ENCODE results near the gene CNIH3.
"Not testable (repeated sequence)": the region's sequence is repeated elsewhere in the genome, so short reads cannot be mapped to it uniquely, and the experiment has no call there.

The CNIH3 gene

DNA sequence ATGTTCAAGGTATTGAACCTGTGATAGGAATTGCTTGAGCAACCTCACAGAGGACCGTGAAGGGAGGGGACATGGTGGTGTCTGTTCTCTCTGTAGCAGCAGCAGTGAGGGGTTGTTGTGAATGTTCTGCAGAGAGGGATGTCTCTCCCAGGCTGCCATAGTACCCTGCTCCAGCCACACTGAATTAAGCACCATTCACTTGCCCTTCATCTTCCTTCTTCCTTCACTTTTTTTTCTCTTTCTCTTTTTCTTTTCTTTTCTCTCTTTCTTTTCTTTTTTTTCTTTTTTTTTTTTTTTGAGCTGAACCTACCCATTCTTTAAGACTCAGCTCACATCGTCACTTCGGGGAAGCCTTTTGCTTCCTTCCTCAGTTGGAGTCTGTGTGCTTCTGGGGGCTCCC, 89.5 kb downstream of the CNIH3 start:
- intact Hi-C loops (cut with DNase I; ENCODE audit: low total_unique reads), result no loop called here
- TF ChIP-seq, protein P1, sequence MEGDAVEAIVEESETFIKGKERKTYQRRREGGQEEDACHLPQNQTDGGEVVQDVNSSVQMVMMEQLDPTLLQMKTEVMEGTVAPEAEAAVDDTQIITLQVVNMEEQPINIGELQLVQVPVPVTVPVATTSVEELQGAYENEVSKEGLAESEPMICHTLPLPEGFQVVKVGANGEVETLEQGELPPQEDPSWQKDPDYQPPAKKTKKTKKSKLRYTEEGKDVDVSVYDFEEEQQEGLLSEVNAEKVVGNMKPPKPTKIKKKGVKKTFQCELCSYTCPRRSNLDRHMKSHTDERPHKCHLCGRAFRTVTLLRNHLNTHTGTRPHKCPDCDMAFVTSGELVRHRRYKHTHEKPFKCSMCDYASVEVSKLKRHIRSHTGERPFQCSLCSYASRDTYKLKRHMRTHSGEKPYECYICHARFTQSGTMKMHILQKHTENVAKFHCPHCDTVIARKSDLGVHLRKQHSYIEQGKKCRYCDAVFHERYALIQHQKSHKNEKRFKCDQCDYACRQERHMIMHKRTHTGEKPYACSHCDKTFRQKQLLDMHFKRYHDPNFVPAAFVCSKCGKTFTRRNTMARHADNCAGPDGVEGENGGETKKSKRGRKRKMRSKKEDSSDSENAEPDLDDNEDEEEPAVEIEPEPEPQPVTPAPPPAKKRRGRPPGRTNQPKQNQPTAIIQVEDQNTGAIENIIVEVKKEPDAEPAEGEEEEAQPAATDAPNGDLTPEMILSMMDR (IDR thresholded peaks at IDR 0.05), result no peak
- Histone ChIP-seq H3K36me3 (no peaks in the 10 kb centered on the region), H3K4me3 (no peak overlapping the region), H3K4me1 (no peaks in the 10 kb centered on the region), H3K9me3 (no peaks in the 10 kb centered on the region), H3K27ac (no peak overlapping the region), H3K27me3 (no peaks in the 10 kb centered on the region)
- no peak for DNase-seq

DNA sequence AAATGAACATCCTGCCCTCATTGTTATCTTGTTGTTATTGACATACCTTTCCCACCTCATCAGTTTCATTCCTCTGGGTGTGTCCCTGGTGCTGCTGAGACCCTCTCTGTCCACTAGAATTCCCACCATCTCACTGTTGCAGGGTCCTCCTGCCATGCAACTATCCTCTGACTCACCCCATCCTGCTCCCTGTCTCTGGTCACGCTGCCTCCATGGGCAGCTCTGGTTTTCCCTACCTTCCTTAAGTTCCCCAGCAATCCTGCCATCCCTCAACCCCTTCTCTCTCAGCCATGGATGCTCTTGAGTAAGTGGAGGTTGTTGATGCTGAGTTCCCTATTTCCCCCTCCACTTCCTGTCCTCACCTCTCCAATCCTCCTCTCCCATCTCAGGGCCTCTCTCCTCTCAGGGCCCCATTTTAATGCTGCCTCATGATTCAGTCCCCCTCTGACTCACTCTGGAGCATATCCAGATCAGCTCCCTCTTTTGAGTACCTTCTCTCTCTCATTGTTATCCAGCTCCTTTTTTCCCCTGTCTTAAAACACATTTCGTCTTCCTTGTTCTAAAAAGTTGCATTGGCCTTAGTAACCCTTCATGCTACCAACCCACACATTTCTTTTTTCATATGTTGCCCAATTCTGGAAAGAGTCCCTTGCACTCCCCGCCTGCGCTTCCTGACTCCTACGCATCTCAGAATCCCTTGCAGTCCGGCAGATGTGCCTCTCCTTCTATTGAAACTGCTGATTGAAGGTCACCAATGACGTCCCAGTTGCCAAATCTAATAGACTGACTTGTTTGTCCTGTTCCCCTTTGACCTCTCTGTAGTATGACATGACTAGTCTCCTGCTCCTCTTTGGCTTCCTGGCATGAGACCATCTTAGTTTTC, 92.0 kb downstream of the CNIH3 start:
- DNase-seq, result no peak
- Histone ChIP-seq H3K27me3 (no peaks in the 10 kb centered on the region), H3K4me1 (no peaks in the 10 kb centered on the region), H3K9me3 (no peaks in the 10 kb centered on the region), H3K4me3 (no peak overlapping the region), H3K27ac (no peak overlapping the region), H3K36me3 (no peaks in the 10 kb centered on the region)
- intact Hi-C loops (cut with DNase I; ENCODE audit: low total_unique reads), result no loop called here
- TF ChIP-seq, protein P1 (IDR thresholded peaks at IDR 0.05), result no peak

DNA sequence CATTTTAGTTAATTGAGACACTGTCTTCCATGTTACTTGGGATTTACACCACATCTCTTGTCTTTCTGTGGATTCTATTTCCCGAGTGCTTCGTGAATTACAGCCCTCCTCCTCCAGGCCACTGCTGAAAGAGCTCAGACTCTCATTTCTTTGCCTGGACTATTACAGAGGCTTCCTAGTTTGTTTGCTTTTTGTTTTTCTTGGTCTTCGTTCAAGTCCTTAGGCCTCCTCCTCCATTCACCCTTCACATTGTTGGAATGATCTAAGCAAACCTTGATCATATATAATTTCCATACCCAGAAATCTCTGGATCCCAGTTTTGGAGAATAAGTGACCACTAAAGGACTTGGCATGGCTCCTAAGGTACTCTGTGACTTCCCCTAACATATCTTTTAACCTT, 94.1 kb downstream of the CNIH3 start:
- Histone ChIP-seq H3K27me3 (no peaks in the 10 kb centered on the region), H3K36me3 (no peaks in the 10 kb centered on the region), H3K4me1 (no peaks in the 10 kb centered on the region), H3K27ac (no peak overlapping the region), H3K9me3 (no peaks in the 10 kb centered on the region), H3K4me3 (no peak overlapping the region)
- TF ChIP-seq, protein P1 (IDR thresholded peaks at IDR 0.05), result no peak
- intact Hi-C loops (cut with DNase I; ENCODE audit: low total_unique reads), result no loop called here
- no peak for DNase-seq

DNA sequence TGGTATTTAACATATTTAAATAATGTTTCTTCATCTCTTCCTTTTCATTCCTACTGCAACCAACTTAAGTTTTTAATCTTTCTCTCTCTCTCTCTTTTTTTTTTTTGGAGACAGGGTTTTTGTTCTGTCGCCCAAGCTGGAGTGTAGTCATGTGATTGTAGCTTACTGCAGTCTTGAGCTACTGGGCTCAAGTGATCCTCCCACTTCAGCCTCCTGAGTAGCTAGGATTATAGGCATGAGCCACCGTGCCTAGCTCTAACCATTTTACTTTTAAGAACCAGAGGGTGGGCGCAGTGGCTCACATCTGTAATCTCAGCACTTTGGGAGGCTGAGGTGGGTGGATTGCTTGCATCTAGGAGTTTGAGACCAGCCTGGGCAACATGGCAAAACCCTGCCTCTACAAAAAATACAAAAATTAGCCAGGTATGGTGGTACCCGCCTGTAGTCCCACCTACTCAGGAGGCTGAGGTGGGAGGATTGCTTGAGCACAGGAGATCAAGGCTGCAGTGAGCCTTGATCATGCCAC, 95.2 kb downstream of the CNIH3 start:
- H3K4me3 ChIP-seq; H3K9me3 ChIP-seq; intact Hi-C loops (cut with DNase I; ENCODE audit: low total_unique reads); H3K27ac ChIP-seq; H3K4me1 ChIP-seq; H3K27me3 ChIP-seq; H3K36me3 ChIP-seq; DNase-seq: not testable (repeated sequence)

DNA sequence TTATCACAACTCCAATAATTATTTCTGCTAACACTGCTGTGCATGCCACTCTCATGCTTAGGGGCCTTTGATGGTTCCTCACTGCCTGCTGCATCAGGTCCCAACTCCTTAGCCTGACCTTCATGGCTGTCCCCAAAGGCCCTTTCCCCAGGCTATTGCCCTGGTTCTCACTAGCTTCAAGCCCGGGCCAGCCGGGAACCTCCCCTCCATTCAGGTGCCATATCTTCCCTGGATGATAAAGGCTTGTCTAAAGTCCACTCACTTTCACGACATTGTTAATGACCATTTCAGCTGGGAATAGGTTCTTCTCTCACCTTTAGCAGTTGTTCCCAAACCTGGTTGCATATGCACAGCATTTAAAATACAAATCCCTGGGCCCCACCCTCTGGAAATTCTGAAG, 95.8 kb downstream of the CNIH3 start:
- no peaks in the 10 kb centered on the region for H3K27me3 ChIP-seq
- no peaks in the 10 kb centered on the region for H3K36me3 ChIP-seq
- intact Hi-C loops (cut with DNase I; ENCODE audit: low total_unique reads), result no loop called here
- H3K9me3 ChIP-seq, result no peaks in the 10 kb centered on the region
- TF ChIP-seq, protein P1 (IDR thresholded peaks at IDR 0.05), result no peak
- no peak for DNase-seq
- no peak overlapping the region for H3K4me3 ChIP-seq
- no peaks in the 10 kb centered on the region for H3K4me1 ChIP-seq
- no peak overlapping the region for H3K27ac ChIP-seq

DNA sequence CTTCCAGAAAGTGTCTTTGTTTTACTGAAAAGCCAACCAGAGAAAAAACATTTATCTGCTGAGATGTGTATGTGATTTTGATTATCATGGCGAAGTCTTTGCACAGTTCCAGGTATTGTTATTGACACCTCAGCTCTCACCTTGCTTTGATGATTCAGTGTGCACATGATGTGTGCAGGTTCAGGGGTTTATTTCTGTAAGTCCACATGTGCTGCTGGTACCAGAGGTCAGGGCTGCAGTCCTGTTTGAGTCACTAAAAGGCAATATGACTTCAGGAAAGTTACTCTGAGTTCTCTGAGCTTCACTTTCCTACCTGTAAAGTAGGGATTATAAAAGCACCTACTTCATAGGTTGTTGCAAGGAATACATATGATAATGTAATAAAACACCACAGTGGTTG, 97.1 kb downstream of the CNIH3 start:
- Histone ChIP-seq H3K4me1 (no peaks in the 10 kb centered on the region), H3K36me3 (no peaks in the 10 kb centered on the region), H3K27ac (no peak overlapping the region), H3K9me3 (no peaks in the 10 kb centered on the region), H3K4me3 (no peak overlapping the region), H3K27me3 (no peaks in the 10 kb centered on the region)
- TF ChIP-seq, protein P1 (IDR thresholded peaks at IDR 0.05), result no peak
- intact Hi-C loops (cut with DNase I; ENCODE audit: low total_unique reads), result no loop called here
- DNase-seq, result no peak
